Fibroblast of lung (primary cell): ENCODE results near the gene NOS3. TPM values are rescaled to one million over a fixed set of nuclear protein-coding genes. Genes with fewer than 3 reads are reported as not detected.

ENCODE experiments used
- DNase-seq, 2 donors: peaks; one replicate each; pipeline versions ENCODE4 v3.0.0 to v3.0.0-alpha.2; 2010; ENCODE audit warnings: low read depth in 2 of 2
- H2AFZ ChIP-seq: 2 replicates; pipeline ENCODE4 v1.5.1; 2012; ENCODE audit warnings: low read length, control low read depth, inconsistent platforms
- H3K27ac ChIP-seq: 2 replicates; pipeline ENCODE4 v1.5.1; 2011; ENCODE audit warnings: low read length, control low read depth; ENCODE audit not compliant: insufficient read depth
- H3K27me3 ChIP-seq: 2 replicates; pipeline ENCODE4 v1.5.1; 2011; ENCODE audit warnings: mild to moderate bottlenecking, low read length; ENCODE audit not compliant: control insufficient read depth, insufficient read depth
- H3K36me3 ChIP-seq: 2 replicates; pipeline ENCODE4 v1.5.1; 2011; ENCODE audit warnings: low read length; ENCODE audit not compliant: control insufficient read depth, insufficient read depth
- H3K4me1 ChIP-seq: 2 replicates; pipeline ENCODE4 v1.5.1; 2011; ENCODE audit warnings: low read length; ENCODE audit not compliant: control insufficient read depth, insufficient read depth; ENCODE audit errors: extremely low read depth
- H3K4me2 ChIP-seq: 2 replicates; pipeline ENCODE4 v1.5.1; 2011; ENCODE audit warnings: low read length, control low read depth; ENCODE audit not compliant: insufficient read depth; ENCODE audit errors: extremely low read depth
- H3K4me3 ChIP-seq, 4 experiments: fragments of 200-600 bp in 1 of 4; sonication (generic) in 1 of 4; replicated peaks in 1 of 4; 2 replicates each; pipeline ENCODE4 v1.5.1; 2011 to 2016; ENCODE audit warnings: low read length in 4 of 4, low read depth in 3 of 4, mild to moderate bottlenecking in 3 of 4, control low read depth in 2 of 4, inconsistent platforms in 1 of 4, mixed read lengths in 1 of 4; ENCODE audit not compliant: insufficient read depth in 1 of 4; ENCODE audit errors: control extremely low read depth in 1 of 4
- H3K79me2 ChIP-seq: 2 replicates; pipeline ENCODE4 v1.5.1; 2012; ENCODE audit warnings: mild to moderate bottlenecking, low read length, inconsistent platforms; ENCODE audit not compliant: control insufficient read depth, insufficient read depth
- H3K9ac ChIP-seq: 2 replicates; pipeline ENCODE4 v1.5.1; 2011; ENCODE audit warnings: mild to moderate bottlenecking, low read length, control low read depth; ENCODE audit not compliant: insufficient read depth
- H3K9me3 ChIP-seq: 2 replicates; pipeline ENCODE4 v1.5.1; 2012; ENCODE audit warnings: low read depth, low read length; ENCODE audit not compliant: control insufficient read depth, insufficient read depth
- H4K20me1 ChIP-seq: 2 replicates; pipeline ENCODE4 v1.5.1; 2011; ENCODE audit warnings: low read length; ENCODE audit not compliant: control insufficient read depth, insufficient read depth; ENCODE audit errors: extremely low read depth
- CTCF ChIP-seq, 2 donors: IDR thresholded peaks in 1 of 2; conservative IDR thresholded peaks in 1 of 2; 1 replicate in 1 of 2; 2 replicates in 1 of 2; pipeline ENCODE4 v1.5.1; 2011 to 2012; ENCODE audit warnings: low read length in 2 of 2, control low read depth in 1 of 2, inconsistent platforms in 1 of 2, low read depth in 1 of 2, mild to moderate bottlenecking in 1 of 2
- EZH2 ChIP-seq: IDR thresholded peaks from 2 replicates; pipeline ENCODE4 v1.5.1; 2012; ENCODE audit warnings: low read length, control low read depth, mild to moderate bottlenecking; ENCODE audit errors: missing control alignments
- polyA plus RNA-seq, 2 donors: library from polyadenylated mRNA; depleted of rRNA in 1 of 2; stranded (reverse) in 1 of 2; unstranded in 1 of 2; fragments of >200 nt; gene quantifications; 2 replicates each; pipeline ENCODE4 v1.2.1, GENCODE V29; 2011 to 2012; ENCODE audit warnings: missing spikeins in 1 of 2
- total RNA-seq: library from RNA; depleted of rRNA; stranded (reverse); fragments of >200 nt; gene quantifications from 2 replicates; pipeline ENCODE4 v1.2.1, GENCODE V29; 2014

The NOS3 gene
- total and polyA plus RNA-seq, 2 donors (not counting 1 experiment from before 2014, with no cell fraction given) = 0.12 to 0.50 TPM

DNA sequence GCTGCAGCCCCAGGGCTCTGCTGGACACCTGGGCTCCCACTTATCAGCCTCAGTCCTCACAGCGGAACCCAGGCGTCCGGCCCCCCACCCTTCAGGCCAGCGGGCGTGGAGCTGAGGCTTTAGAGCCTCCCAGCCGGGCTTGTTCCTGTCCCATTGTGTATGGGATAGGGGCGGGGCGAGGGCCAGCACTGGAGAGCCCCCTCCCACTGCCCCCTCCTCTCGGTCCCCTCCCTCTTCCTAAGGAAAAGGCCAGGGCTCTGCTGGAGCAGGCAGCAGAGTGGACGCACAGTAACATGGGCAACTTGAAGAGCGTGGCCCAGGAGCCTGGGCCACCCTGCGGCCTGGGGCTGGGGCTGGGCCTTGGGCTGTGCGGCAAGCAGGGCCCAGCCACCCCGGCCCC, 2.7 kb downstream of the NOS3 start:
- H2AFZ ChIP-seq = no peak overlapping the region
- H3K4me3 ChIP-seq = no peak overlapping the region
- H3K79me2 ChIP-seq = no peaks in the 10 kb centered on the region
- H3K9me3 ChIP-seq = no peaks in the 10 kb centered on the region
- no peak overlapping the region for H3K27ac ChIP-seq
- H3K4me1 ChIP-seq = no peaks in the 10 kb centered on the region
- TF ChIP-seq EZH2 = no peak
- TF ChIP-seq CTCF (conservative IDR thresholded peaks at IDR 0.05 in 1 of 2, IDR thresholded peaks at IDR 0.05 in 1 of 2; ENCODE audit: low read depth in 1 of 2, low read length in 2 of 2) = no peak
- H3K27me3 ChIP-seq = no peaks in the 10 kb centered on the region
- no peaks in the 10 kb centered on the region for H4K20me1 ChIP-seq
- H3K4me2 ChIP-seq = no peak overlapping the region
- no peaks in the 10 kb centered on the region for H3K36me3 ChIP-seq
- no peak for DNase-seq
- H3K9ac ChIP-seq = no peak overlapping the region

DNA sequence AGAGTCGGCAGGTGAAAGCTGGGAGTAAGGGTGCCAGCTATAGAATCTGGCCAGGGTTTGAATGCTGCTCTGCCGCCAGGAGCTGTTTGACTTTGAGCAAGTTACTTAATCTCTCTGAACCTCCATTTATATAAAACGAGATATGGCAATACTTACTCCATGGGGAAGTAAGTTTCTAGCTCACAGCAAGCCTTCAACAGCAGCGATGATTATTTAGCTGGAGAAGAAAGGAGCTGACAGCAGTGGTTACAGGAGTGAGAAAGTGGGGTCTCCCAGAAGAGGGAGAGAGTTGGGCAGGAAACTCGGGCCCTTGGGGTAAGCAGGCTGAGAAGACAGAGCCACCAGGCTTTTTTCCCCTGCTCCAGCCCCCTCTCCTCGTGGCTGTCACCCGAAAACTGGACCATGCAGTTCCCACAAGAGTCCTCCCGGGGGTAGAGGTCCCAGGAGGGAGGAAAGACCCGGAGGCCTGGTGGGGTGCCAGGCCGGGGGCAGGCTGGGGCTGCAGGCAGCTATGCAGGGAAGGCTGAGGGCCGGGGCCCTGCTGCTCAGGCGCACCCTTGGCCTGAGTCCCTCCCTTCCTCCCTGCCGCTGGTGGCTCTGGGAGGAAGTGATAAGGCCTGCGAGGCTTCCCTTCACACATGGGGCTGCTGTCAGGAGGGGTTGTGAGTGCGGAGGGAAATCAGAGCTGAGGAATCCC, 3.5 kb downstream of the NOS3 start:
- TF ChIP-seq EZH2 = no peak
- no peak for TF ChIP-seq CTCF (conservative IDR thresholded peaks at IDR 0.05 in 1 of 2, IDR thresholded peaks at IDR 0.05 in 1 of 2; ENCODE audit: low read depth in 1 of 2, low read length in 2 of 2)
- Histone ChIP-seq H3K36me3 (no peaks in the 10 kb centered on the region), H3K4me1 (no peaks in the 10 kb centered on the region), H4K20me1 (no peaks in the 10 kb centered on the region), H3K9me3 (no peaks in the 10 kb centered on the region), H3K79me2 (no peaks in the 10 kb centered on the region), H3K4me2 (no peak overlapping the region), H2AFZ (no peak overlapping the region), H3K9ac (no peak overlapping the region), H3K27ac (no peak overlapping the region), H3K4me3 (no peak overlapping the region), H3K27me3 (no peaks in the 10 kb centered on the region)
- DNase-seq = no peak

DNA sequence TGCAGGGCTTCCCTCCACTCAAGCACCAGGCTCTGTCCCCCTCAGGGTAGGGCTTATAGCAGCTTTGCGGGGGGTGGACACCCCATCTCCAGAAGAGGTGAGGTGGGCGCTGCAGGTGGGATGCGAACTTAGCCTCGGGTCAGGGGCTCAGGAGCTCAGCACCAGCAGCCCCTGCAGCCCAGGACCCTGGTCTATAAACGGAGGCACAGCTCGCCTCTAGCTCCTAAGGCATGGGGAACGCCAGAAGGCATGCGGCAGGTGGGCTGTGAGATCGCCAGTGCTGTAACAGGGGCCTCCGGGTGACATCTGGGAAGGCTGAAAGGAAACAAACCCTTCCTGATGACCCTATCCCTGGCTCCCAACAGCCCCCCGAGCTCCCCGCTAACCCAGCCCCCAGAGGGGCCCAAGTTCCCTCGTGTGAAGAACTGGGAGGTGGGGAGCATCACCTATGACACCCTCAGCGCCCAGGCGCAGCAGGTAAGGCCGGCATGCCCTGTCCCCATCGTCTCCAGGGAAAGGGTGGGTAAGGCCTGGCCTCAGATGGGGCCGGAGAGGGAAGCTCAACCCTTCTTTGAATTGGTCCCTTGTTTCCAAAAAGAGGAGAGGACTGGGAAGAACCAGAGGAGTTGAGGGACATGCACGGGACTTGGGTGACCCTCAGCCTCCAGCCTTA, 4.2 kb downstream of the NOS3 start:
- no peak for TF ChIP-seq EZH2
- TF ChIP-seq CTCF (conservative IDR thresholded peaks at IDR 0.05 in 1 of 2, IDR thresholded peaks at IDR 0.05 in 1 of 2; ENCODE audit: low read depth in 1 of 2, low read length in 2 of 2) = no peak

More for the DNA sequence above, 4.2 kb downstream of the NOS3 start:
- H3K79me2 ChIP-seq = no peaks in the 10 kb centered on the region
- no peak overlapping the region for H3K4me2 ChIP-seq
- no peak overlapping the region for H3K4me3 ChIP-seq
- no peak for DNase-seq
- no peaks in the 10 kb centered on the region for H4K20me1 ChIP-seq
- no peaks in the 10 kb centered on the region for H3K4me1 ChIP-seq
- no peak overlapping the region for H3K27ac ChIP-seq
- H2AFZ ChIP-seq = no peak overlapping the region
- H3K36me3 ChIP-seq = no peaks in the 10 kb centered on the region
- H3K9ac ChIP-seq = no peak overlapping the region
- H3K9me3 ChIP-seq = no peaks in the 10 kb centered on the region
- no peaks in the 10 kb centered on the region for H3K27me3 ChIP-seq
